Measurements from ENCODE around the gene SDC3.

SDC3 gene

GRCh38 chr1:30930631-30931173 lies 22.1 kb upstream of the SDC3 start:
- no peak overlapping the region for H2BK15ac ChIP-seq (replicated peaks; ENCODE audit: low read depth)
- H3K18ac ChIP-seq (ENCODE audit: low read length) = no peak overlapping the region
- no peak for DNase-seq
- no peaks in the 10 kb centered on the region for H3K4me1 ChIP-seq (ENCODE audit: control insufficient read depth, low read depth, low read length)
- H3K79me2 ChIP-seq (ENCODE audit: control insufficient read depth, insufficient read depth, low read length) = no peaks in the 10 kb centered on the region
- H3K23ac ChIP-seq (ENCODE audit: low read length) = no peak overlapping the region
- no peak overlapping the region for H3K4me3 ChIP-seq (ENCODE audit: low read length)
- no peak overlapping the region for H3K56ac ChIP-seq (ENCODE audit: low read length)
- H3K4ac ChIP-seq (ENCODE audit: low read depth, low read length) = no peak overlapping the region
- H2AK5ac ChIP-seq (ENCODE audit: low read length) = no peak overlapping the region
- no CpG with 5 or more reads among the region's 6 CpGs for WGBS (ENCODE audit: extremely low coverage, insufficient coverage, low lambda C conversion rate)
- H3K79me1 ChIP-seq (ENCODE audit: low read length) = no peaks in the 10 kb centered on the region
- no peak overlapping the region for H4K5ac ChIP-seq (ENCODE audit: low read length)
- no peaks in the 10 kb centered on the region for H3K27me3 ChIP-seq (ENCODE audit: insufficient read depth, low read length, poor library complexity)
- no peak overlapping the region for H3K9ac ChIP-seq (ENCODE audit: low read length)
- H4K8ac ChIP-seq (ENCODE audit: low read depth, low read length) = no peak overlapping the region
- no peak overlapping the region for H3K27ac ChIP-seq (ENCODE audit: low read depth, low read length)
- H2BK5ac ChIP-seq (ENCODE audit: low read length) = no peak overlapping the region
- H3K36me3 ChIP-seq (ENCODE audit: control insufficient read depth, insufficient read depth, low read length) = peaks cover 6% of the 10 kb centered on the region
- H3K4me2 ChIP-seq (ENCODE audit: low read length) = no peak overlapping the region
- H2BK120ac ChIP-seq (ENCODE audit: low read depth, low read length) = no peak overlapping the region

GRCh38 chr1:30929944-30930525 lies 21.5 kb upstream of the SDC3 start:
- H3K4me3 ChIP-seq (ENCODE audit: low read length) = no peak overlapping the region
- WGBS (ENCODE audit: extremely low coverage, insufficient coverage, low lambda C conversion rate) = no CpG with 5 or more reads among the region's 8 CpGs
- H3K27ac ChIP-seq (ENCODE audit: low read depth, low read length) = no peak overlapping the region

GRCh38 chr1:30929135-30929889 lies 20.8 kb upstream of the SDC3 start:
- DNase-seq = peak; percentile 77
- H3K27ac ChIP-seq (ENCODE audit: low read depth, low read length) = no peak overlapping the region

More at GRCh38 chr1:30929944-30930525, 21.5 kb upstream of the SDC3 start:
- H2BK120ac ChIP-seq (ENCODE audit: low read depth, low read length) = no peak overlapping the region
- no peak overlapping the region for H3K9ac ChIP-seq (ENCODE audit: low read length)
- no peak overlapping the region for H3K18ac ChIP-seq (ENCODE audit: low read length)
- no peak overlapping the region for H4K5ac ChIP-seq (ENCODE audit: low read length)
- no peak overlapping the region for H2BK15ac ChIP-seq (replicated peaks; ENCODE audit: low read depth)
- no peaks in the 10 kb centered on the region for H3K27me3 ChIP-seq (ENCODE audit: insufficient read depth, low read length, poor library complexity)
- no peak overlapping the region for H3K23ac ChIP-seq (ENCODE audit: low read length)
- H2AK5ac ChIP-seq (ENCODE audit: low read length) = no peak overlapping the region
- no peak for DNase-seq
- H3K56ac ChIP-seq (ENCODE audit: low read length) = no peak overlapping the region
- H3K4me1 ChIP-seq (ENCODE audit: control insufficient read depth, low read depth, low read length) = no peaks in the 10 kb centered on the region
- no peak overlapping the region for H3K4me2 ChIP-seq (ENCODE audit: low read length)
- no peaks in the 10 kb centered on the region for H3K79me2 ChIP-seq (ENCODE audit: control insufficient read depth, insufficient read depth, low read length)
- no peaks in the 10 kb centered on the region for H3K79me1 ChIP-seq (ENCODE audit: low read length)
- no peak overlapping the region for H3K4ac ChIP-seq (ENCODE audit: low read depth, low read length)
- no peak overlapping the region for H4K8ac ChIP-seq (ENCODE audit: low read depth, low read length)
- no peak overlapping the region for H2BK5ac ChIP-seq (ENCODE audit: low read length)
- peaks cover 6% of the 10 kb centered on the region for H3K36me3 ChIP-seq (ENCODE audit: control insufficient read depth, insufficient read depth, low read length)

GRCh38 chr1:30928789-30929134 lies 20.2 kb upstream of the SDC3 start:
- no peak overlapping the region for H3K4me2 ChIP-seq (ENCODE audit: low read length)
- H2AK5ac ChIP-seq (ENCODE audit: low read length) = no peak overlapping the region
- H3K18ac ChIP-seq (ENCODE audit: low read length) = no peak overlapping the region
- no peak overlapping the region for H4K5ac ChIP-seq (ENCODE audit: low read length)
- H4K8ac ChIP-seq (ENCODE audit: low read depth, low read length) = no peak overlapping the region
- H2BK15ac ChIP-seq (replicated peaks; ENCODE audit: low read depth) = no peak overlapping the region
- no CpG with 5 or more reads among the region's 2 CpGs for WGBS (ENCODE audit: extremely low coverage, insufficient coverage, low lambda C conversion rate)
- no peak overlapping the region for H3K9ac ChIP-seq (ENCODE audit: low read length)
- peaks cover 5% of the 10 kb centered on the region for H3K36me3 ChIP-seq (ENCODE audit: control insufficient read depth, insufficient read depth, low read length)
- no peak overlapping the region for H3K4me3 ChIP-seq (ENCODE audit: low read length)
- H3K79me1 ChIP-seq (ENCODE audit: low read length) = no peaks in the 10 kb centered on the region
- no peak overlapping the region for H2BK5ac ChIP-seq (ENCODE audit: low read length)
- H3K27ac ChIP-seq (ENCODE audit: low read depth, low read length) = no peak overlapping the region
- no peaks in the 10 kb centered on the region for H3K79me2 ChIP-seq (ENCODE audit: control insufficient read depth, insufficient read depth, low read length)
- no peak for DNase-seq
- H3K4me1 ChIP-seq (ENCODE audit: control insufficient read depth, low read depth, low read length) = no peaks in the 10 kb centered on the region
- no peak overlapping the region for H3K4ac ChIP-seq (ENCODE audit: low read depth, low read length)
- H3K56ac ChIP-seq (ENCODE audit: low read length) = no peak overlapping the region
- H3K27me3 ChIP-seq (ENCODE audit: insufficient read depth, low read length, poor library complexity) = no peaks in the 10 kb centered on the region
- H3K23ac ChIP-seq (ENCODE audit: low read length) = no peak overlapping the region
- H2BK120ac ChIP-seq (ENCODE audit: low read depth, low read length) = no peak overlapping the region

More at GRCh38 chr1:30929135-30929889, 20.8 kb upstream of the SDC3 start:
- Histone ChIP-seq H3K79me2 (ENCODE audit: control insufficient read depth, insufficient read depth, low read length) (no peaks in the 10 kb centered on the region), H3K36me3 (ENCODE audit: control insufficient read depth, insufficient read depth, low read length) (peaks cover 5% of the 10 kb centered on the region), H3K56ac (ENCODE audit: low read length) (no peak overlapping the region), H3K79me1 (ENCODE audit: low read length) (no peaks in the 10 kb centered on the region), H2BK5ac (ENCODE audit: low read length) (no peak overlapping the region), H3K27me3 (ENCODE audit: insufficient read depth, low read length, poor library complexity) (no peaks in the 10 kb centered on the region), H2BK15ac (replicated peaks; ENCODE audit: low read depth) (no peak overlapping the region), H3K4me2 (ENCODE audit: low read length) (no peak overlapping the region), H4K5ac (ENCODE audit: low read length) (no peak overlapping the region), H2BK120ac (ENCODE audit: low read depth, low read length) (no peak overlapping the region), H3K9ac (ENCODE audit: low read length) (no peak overlapping the region), H3K4ac (ENCODE audit: low read depth, low read length) (no peak overlapping the region), H2AK5ac (ENCODE audit: low read length) (no peak overlapping the region), H3K4me3 (ENCODE audit: low read length) (no peak overlapping the region), H4K8ac (ENCODE audit: low read depth, low read length) (no peak overlapping the region), H3K4me1 (ENCODE audit: control insufficient read depth, low read depth, low read length) (no peaks in the 10 kb centered on the region), H3K23ac (ENCODE audit: low read length) (no peak overlapping the region), H3K18ac (ENCODE audit: low read length) (no peak overlapping the region)
- WGBS (ENCODE audit: extremely low coverage, insufficient coverage, low lambda C conversion rate) = no CpG with 5 or more reads among the region's 6 CpGs

GRCh38 chr1:30928171-30928570 lies 19.6 kb upstream of the SDC3 start:
- Histone ChIP-seq H3K4me1 (ENCODE audit: control insufficient read depth, low read depth, low read length) (no peaks in the 10 kb centered on the region), H2AK5ac (ENCODE audit: low read length) (no peak overlapping the region), H3K18ac (ENCODE audit: low read length) (no peak overlapping the region), H2BK5ac (ENCODE audit: low read length) (no peak overlapping the region), H3K79me1 (ENCODE audit: low read length) (no peaks in the 10 kb centered on the region), H3K79me2 (ENCODE audit: control insufficient read depth, insufficient read depth, low read length) (no peaks in the 10 kb centered on the region), H3K56ac (ENCODE audit: low read length) (no peak overlapping the region), H2BK120ac (ENCODE audit: low read depth, low read length) (no peak overlapping the region), H3K27me3 (ENCODE audit: insufficient read depth, low read length, poor library complexity) (no peaks in the 10 kb centered on the region), H4K8ac (ENCODE audit: low read depth, low read length) (no peak overlapping the region), H3K9ac (ENCODE audit: low read length) (no peak overlapping the region), H3K27ac (ENCODE audit: low read depth, low read length) (no peak overlapping the region), H4K5ac (ENCODE audit: low read length) (no peak overlapping the region), H2BK15ac (replicated peaks; ENCODE audit: low read depth) (no peak overlapping the region), H3K36me3 (ENCODE audit: control insufficient read depth, insufficient read depth, low read length) (peaks cover 5% of the 10 kb centered on the region), H3K23ac (ENCODE audit: low read length) (no peak overlapping the region), H3K4me3 (ENCODE audit: low read length) (no peak overlapping the region), H3K4ac (ENCODE audit: low read depth, low read length) (no peak overlapping the region), H3K4me2 (ENCODE audit: low read length) (no peak overlapping the region)
- no CpG with 5 or more reads among the region's 7 CpGs for WGBS (ENCODE audit: extremely low coverage, insufficient coverage, low lambda C conversion rate)
- no peak for DNase-seq

Data from mesendoderm (in vitro differentiated cells).